Stimulated activated CD4-positive, alpha-beta T cell treated with anti-CD3 and anti-CD28 coated beads, Interleukin-15, amount 100 ng/mL, for 48 hours (primary cell): ENCODE data around the gene PPME1.
"Not testable (repeated sequence)": the region's sequence is repeated elsewhere in the genome, so short reads cannot be mapped to it uniquely, and the experiment has no call there.

Experiments
- DNase-seq, 2 donors: peaks; one replicate each; pipeline ENCODE4 v3.0.0-alpha.2; 2020; ENCODE audit warnings: low read depth in 2 of 2

The PPME1 gene, protein sequence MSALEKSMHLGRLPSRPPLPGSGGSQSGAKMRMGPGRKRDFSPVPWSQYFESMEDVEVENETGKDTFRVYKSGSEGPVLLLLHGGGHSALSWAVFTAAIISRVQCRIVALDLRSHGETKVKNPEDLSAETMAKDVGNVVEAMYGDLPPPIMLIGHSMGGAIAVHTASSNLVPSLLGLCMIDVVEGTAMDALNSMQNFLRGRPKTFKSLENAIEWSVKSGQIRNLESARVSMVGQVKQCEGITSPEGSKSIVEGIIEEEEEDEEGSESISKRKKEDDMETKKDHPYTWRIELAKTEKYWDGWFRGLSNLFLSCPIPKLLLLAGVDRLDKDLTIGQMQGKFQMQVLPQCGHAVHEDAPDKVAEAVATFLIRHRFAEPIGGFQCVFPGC

DNA sequence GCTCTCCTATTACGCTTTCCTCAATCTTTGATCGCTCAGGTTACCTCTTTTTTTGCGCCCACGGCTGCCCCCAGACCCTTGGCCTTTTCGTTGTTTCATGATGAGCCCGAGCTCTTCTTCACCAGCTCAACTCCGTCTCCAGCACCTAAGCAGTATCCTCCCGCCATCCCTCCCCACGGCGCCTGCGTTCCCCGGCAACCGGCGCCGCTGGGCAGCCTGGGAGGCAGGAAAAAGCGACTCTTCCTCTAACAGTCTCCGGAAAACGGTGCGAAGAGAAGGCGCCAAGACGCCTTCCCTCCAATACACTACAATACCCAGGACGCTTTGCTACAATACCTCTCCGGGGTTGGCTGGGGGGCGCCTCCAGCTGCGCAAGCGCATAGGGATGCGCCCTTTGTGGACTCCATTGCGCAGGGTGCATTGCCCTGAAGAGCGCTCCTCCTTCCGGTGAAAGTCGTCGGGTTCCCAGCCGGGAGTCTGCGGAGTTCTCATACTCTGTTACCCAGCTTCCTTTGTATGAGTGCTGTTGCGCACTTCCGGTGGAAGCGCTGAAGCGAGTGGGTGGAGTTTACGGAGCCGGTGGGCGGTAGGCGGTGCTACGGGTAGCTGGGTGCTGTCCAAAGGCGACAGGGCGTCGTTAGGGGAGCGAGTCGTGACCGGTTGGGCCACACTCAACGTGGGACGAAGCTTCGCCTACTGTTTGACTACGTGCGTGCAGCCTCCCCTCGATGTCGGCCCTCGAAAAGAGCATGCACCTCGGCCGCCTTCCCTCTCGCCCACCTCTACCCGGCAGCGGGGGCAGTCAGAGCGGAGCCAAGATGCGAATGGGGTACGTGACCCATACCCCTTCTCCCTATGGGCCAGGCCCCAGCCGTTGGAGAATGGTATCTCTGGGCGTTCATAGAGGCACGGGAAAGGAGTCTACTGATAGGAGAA is at the start of gene PPME1, which contains the start of gene C2CD3:
TSS of gene PPME1 (plus strand) at position 596 of the 936 bp plus-strand sequence. CDS start at position 729, 133 bp downstream.
TSS of gene C2CD3 (minus strand) at position 309 of the 936 bp plus-strand sequence. CDS start at position 99, 210 bp downstream.
- DNase-seq: peak; percentile 96

DNA sequence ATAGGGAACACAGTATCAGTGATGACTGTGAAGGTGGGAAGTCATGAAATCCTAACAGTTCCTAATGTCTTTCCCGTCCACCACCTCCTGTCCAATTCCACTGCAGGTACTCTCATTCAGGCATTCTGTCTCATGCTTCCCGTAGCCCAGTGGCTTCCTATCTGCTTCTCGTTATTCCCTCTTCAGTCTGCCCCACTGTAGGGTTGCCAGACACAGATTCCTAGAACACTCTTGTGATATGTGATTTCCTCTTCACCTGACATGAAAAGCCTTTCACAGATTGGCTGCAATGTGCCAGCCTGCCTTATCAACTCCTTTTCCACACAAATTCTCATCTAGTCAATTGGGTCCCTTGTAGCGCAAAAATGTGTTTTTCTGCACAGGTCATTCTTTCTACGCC is 49.3 kb upstream of the PPME1 start:
- no peak for DNase-seq

DNA sequence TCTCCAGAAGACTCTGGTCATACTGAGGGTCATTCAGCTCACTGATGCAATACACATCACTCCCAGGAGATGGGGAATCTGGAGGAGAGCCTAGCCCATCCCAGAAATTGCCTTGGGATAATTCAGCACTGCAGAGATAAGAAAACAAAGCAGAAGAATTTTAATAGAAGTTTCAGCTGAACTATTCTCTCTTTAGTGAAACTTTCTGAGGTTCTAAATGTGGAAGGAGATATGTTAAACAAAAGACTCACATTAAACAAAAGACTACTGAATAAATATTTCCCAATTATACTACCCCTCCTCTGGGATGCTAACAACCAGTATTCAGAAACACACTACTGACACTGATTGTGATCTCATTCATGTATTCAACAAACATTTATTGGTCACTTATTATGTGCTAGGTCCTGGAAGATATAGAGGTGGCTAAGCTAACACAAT is 48.1 kb upstream of the PPME1 start:
- no peak for DNase-seq

DNA sequence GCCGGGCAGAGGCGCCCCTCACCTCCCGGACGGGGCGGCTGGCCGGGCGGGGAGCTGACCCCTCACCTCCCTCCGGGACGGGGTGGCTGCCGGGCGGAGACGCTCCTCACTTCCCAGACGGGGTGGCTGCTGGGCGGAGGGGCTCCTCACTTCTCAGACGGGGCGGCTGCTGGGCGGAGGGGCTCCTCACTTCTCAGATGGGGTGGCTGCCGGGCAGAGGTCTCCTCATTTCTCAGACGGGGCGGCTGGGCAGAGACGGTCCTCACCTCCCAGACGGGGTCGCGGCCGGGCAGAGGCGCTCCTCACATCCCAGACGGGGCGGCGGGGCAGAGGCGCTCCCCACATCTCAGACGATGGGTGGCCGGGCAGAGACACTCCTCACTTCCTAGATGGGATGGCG is 42.0 kb upstream of the PPME1 start:
- not testable (repeated sequence) for DNase-seq

DNA sequence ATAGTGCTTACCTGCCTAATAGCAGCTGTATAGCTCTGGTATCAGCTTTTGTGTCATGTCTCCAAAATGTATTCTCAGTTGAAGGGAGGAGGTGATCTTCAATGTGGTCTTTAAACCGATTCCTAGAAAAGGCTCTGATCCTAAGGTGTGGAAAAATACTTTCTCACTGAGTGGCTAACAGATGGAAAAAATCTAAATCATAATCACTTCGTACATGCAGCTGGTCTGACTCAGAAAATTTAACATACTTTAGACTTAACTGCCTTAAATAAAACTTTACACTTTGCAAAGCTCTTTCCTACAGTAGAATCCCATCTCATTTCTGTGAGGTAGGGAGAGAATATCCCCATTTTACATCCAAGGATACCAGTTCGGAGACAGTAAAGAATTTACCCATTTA is 38.3 kb upstream of the PPME1 start:
- no peak for DNase-seq

DNA sequence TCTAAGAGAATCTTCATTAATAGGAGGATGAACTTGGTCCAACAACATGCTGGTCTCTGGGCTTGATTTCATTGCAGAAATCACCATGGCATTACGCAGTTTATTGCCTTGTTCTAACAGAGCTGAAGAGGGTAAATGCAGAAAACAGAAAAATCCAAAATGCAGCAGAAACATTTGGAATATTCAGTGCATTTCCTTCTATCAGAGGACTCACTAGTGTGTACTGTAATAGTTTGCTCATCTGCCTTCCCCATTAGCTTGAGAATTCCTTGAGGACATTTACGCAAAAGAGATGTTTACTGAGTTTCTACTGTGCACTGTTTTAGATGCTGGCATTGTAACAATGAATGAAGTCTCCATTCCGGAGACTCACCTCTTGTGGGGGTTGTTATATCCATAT is 37.7 kb upstream of the PPME1 start:
- no peak for DNase-seq

DNA sequence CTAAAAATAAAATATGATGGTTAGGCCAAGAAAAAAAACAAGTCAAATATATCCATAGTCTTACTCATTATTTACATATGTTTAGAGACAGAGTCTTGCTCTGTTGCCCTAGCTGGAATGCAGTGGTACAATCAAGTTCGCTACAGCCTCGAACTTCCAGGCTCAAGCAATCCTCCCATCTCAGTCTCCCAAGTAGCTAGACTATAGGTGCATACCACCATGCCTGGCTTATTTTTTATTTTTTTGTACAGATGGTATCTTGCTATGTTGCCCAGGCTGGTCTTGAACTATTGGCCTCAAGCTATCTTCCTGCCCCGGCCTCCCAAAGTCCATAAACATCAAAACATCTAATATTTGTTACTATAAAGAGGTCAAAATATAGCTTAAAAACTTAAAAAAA is 36.4 kb upstream of the PPME1 start:
- no peak for DNase-seq

DNA sequence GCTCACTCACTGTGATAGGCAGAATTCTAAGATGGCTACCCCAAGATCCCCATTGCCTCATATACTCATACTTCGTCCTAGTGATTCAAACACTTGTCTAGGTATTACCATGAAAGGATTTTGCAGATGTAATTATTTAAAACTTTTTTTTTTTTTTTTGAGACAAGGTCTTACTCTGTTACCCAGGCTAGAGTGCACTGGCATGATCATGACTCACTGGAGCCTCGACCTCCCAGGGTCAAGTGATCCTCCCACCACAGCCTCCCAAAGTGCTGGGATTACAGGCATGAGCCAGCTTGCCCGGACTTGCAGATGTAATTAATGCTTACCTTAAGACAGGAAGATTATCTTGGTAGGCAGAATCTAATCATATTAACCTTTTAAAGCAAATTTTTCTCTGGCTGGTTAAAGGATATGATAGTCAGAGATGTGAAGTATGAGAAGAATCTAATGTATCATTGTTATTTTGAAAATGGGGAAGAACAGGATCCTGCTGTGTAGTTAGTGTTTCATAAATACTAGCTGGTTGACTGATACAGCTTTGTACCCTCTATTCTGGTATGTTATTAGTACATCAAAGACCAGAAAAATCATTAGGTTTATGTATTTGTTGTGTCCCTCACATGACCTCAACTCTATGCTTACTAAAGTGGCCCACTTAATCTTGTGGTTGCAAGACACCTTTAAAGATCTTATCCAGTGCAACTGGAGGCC is 35.8 kb upstream of the PPME1 start:
- DNase-seq: no peak

DNA sequence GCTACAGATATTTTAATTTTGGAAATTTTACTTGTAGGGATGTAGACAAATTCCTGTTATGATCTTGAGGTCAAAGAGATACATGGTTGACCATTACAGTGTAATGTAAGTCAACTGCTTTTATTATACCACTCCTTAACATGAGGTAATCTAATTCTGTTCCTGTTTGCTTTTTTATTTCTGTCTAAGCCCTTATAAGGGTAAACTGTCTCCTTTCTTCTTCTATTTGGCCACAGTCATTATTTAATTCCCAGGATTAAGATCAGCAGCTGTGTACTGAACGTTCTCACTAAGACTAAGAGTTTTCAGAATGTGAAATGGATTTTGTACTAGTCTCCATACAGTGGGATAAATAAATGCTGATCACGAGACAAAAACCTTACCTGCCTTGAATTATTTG is 33.1 kb upstream of the PPME1 start:
- no peak for DNase-seq

DNA sequence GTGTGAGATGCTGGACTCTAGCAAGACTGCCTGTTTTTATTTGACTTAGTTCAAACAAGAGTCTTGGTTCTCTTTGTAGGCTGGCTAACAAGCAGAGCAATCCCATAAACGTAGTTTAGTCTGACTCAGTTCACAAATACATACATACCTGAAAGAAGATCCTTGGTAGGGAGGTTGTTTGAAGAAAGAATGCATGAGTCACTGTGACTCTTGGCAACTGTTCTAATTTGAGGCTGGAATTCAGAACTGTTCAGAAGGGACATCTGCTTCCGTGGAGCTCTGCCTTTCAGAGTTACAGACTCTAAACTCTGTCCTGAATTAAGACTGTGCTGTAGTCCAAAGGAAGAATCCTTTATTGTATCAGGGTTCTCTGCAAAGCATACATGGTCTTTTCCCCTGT is 32.5 kb upstream of the PPME1 start:
- no peak for DNase-seq

DNA sequence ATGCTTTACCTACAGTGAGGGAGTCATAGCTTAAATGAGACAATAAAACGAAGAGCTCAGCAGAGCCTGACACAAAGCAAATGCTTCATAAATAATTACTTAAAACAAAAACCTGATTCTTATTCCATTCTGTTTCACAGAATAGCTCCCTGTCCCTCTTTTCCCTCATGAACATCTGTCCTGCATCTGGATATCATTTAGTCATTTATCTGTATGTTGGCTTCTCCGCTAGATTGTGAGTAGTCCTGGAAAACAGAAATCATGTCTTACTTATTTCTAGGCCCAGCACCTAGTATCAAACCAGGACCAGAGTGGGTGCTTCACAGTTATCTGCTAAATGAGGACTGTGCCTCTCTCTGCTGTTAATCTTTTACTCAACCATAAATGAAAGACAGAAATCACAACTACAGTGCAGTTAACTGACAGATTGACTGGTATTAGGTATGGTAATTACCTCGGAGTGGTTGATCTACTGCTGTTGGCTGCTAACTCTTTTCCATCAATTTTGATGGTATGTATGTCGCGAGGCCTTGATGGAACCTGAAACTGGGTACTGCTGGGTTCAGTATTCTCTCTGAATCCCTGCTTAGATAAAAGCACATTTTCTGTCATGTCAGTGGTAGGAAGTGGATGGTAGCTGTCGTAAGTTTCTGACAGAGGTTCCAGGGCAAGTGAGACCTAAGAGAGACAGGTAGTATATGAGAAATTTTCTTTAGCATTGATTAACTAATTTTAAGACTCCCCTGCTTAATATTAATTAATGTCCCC is 31.8 kb upstream of the PPME1 start:
- no peak for DNase-seq

DNA sequence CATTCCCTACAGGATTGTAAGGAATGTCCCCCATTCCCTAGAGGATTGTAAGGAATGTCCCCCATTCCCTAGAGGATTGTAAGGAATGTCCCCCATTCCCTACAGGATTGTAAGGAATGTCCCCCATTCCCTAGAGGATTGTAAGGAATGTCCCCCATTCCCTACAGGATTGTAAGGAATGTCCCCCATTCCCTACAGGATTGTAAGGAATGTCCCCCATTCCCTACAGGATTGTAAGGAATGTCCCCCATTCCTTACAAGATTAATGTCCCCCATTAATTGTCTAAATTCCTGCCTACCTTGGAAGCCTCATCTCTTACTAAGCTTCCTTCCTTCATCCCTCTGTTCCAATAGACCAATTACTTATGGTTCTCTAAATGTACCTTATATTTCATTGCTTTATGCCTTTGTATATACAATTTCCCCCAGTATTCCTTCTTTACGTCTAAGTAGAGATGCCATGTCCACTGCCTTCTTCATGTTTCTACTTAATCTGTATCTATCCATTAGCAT is 31.1 kb upstream of the PPME1 start:
- not testable (repeated sequence) for DNase-seq

DNA sequence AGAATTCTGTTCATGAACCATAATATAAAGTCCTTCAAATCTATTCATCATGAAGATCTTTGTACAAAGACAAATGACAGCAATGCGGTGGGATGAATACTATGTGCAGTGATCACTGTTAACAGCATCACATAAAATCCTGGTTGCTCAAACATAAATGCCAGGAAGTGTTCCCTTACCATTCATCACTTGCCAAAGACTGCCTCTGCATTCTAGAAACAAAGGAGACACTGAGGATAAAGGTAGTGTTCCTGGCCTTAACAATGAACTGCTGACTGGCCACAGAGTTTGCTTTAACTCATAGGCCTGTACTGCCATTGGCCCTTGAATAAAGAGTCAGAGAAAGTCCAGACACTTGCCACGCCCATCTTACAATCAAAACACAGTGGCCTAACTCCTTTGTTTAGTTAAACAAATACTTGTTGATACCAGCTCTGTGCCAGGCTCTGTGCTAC is 29.8 kb upstream of the PPME1 start:
- no peak for DNase-seq

DNA sequence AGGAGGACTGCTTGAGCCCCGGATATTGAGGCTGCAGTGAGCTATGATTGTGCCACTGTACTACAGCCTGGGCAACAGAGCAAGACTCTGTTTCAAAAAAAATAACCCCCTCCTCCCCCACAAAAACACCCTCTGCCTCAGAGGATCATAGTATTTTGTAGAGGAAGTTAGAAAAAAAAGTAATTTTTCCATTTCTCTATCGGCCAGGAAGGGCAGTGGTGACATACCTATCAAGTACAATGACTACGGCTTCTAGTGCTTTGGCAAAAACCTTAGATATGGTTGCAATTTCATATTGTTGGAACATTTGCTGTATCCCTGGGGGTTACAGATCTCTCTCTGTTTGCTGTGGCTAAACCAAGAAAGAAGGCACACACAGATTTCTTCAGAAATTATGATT is 29.2 kb upstream of the PPME1 start:
- no peak for DNase-seq

DNA sequence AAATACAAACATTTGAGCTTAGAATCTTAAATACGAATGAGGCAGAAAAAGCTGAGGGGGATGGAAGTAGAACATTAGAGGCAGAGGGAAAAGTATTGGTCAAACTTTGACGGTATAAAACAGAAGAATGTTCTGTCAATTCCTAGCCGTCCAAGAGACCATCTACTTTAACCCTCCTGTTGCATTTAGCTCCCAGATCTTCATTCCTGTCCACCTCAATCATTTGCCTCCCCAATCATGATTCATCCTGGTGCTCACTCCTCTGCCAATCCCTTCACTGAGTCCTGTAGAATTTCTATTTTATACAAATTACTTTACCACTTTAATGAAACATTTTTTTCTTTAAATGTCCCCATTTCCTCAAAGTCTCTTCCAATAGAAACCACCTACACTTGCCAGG is 28.5 kb upstream of the PPME1 start:
- DNase-seq: no peak

DNA sequence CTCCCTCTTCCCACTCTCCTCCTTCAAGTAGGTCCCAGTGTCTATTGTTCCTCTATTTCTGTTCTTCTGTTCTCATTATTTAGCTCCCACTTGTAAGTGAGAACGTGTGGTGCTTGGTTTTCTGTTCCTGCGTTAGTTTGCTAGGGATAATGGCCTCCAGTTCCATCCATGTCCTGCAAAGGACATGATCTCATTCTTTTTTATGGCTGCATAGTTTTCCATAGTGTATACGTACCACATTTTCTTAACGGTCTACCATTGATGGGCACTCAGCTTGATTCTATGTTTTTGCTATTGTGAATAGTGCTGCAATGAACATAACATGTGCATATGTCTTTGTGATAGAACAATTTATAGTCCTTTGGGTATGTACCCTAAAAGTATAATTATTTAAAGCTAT is 26.5 kb upstream of the PPME1 start:
- DNase-seq: no peak

DNA sequence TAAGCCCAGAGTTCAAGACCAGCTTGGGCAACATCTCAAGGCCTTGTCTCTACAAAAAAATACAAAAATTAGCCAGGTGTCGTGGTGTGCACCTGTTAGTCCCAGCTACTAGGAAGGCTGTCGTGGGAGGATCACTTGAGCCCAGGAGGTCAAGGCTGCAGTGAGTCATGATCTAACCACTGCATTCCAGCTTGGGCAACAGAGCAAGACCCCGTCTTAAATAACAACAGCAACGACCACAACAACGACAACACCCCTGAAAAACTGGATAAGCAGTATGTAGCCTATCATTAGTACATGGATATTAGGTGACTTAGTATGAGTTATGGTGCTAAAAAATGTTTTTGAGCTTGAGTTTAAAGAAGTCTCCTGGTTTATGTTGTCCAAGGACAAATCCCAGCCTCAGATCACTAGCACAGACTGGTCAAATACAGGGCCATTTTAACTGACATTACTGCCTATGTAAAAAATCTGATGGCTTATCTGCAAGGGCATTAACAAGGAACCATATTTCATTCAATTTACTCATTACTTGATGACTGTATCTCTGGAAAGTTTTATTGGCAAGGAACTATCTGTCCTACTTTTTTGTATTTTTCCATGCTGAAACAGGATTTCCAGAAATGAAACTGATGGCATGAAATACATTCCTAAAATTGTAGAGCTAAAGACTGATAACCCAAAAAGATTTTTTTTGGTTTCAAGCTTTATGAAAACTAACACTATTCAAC is 23.7 kb upstream of the PPME1 start:
- DNase-seq: no peak

DNA sequence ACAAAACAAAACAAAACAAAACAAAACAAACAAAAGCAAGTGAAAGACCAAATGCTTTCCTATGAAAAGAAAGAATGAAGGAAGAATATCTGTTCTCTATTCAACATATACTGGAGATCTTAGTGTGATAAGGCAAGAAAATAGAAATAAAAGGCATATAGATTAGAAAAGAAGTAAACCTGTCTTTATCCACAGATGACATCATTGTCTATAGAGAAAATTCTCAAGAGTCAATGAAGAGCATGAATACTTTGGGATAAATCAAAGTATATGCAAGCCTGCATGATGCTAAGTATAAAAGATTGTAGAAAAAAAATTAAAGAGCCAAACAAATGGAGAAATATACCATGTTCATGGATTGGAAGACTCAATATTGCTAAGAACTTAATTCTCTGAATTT is 17.9 kb upstream of the PPME1 start:
- DNase-seq: no peak

DNA sequence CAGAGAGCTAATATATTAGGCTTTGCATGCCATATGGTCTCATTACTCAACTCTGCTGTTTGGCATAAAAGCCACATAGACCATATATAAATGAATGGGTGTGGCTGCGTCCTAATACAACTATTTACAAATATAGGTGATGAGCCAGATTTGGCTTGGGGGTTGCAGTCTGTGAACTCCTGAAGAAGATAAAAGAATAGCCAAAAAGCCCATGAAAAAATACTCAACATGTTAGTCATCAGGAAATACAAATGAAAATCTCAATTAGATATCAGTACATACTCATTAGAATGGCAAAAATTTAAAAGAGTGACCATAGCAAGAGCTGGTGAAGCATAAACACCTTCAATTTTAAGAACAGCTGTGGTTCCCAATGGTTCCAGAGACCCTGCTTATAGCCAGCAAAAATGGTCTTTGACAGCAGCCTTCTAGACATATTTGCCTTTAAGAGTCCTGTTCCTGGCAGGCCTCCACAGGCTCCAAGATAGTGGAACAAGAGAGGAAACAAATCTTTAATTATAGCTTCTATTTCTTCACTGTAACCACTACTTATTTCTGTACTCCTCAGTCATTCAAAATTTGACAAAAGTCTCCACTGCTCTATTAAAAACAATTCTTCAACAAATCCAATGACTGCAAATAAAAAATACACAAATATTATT is 16.3 kb upstream of the PPME1 start:
- DNase-seq: no peak

DNA sequence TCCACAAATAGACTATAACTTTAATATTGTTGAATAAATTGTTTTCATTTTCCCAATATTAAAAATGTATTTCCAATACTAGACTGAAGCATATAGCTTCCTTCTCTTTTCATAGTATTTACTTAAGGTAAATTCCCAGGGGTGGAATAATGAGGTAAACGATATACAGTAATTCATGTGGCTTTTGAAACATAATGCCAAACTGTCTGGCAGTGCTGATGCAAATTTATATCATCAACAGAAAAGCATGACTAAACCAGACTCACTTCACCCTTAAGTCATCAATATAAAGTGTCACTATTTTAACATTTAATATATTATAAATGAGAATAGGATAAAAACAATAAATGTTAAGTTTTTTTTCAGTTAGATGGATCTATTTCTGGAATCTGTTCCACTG is 13.9 kb upstream of the PPME1 start:
- no peak for DNase-seq
